H9 (cell line): Measurements from ENCODE around the gene EFNA5. TPM values are rescaled to one million over a fixed set of nuclear protein-coding genes. Genes with fewer than 3 reads are reported as not detected.

ENCODE experiments used
- DNase-seq: peaks from one replicate; pipeline ENCODE4 v3.0.0-alpha.2; 2017
- H2AFZ ChIP-seq: one replicate; pipeline ENCODE4 v1.6.1; 2013; ENCODE audit warnings: mild to moderate bottlenecking, low read length, control low read depth, moderate library complexity
- H2AK5ac ChIP-seq: 2 replicates; pipeline ENCODE4 v1.6.1; 2013; ENCODE audit warnings: low read length, control low read depth, mixed read lengths; ENCODE audit not compliant: insufficient read length
- H2BK120ac ChIP-seq: one replicate; pipeline ENCODE4 v1.6.1; 2013; ENCODE audit warnings: low read depth, mild to moderate bottlenecking, low read length, control low read depth, inconsistent platforms; ENCODE audit not compliant: poor library complexity, severe bottlenecking
- H2BK12ac ChIP-seq: 2 replicates; pipeline ENCODE4 v1.6.1; 2013; ENCODE audit warnings: low read length, control low read depth, mixed read lengths, low read depth; ENCODE audit not compliant: insufficient read length
- H2BK15ac ChIP-seq: 2 replicates; pipeline ENCODE4 v1.6.1; 2013; ENCODE audit warnings: low read depth, low read length, control low read depth
- H2BK20ac ChIP-seq: one replicate; pipeline ENCODE4 v1.6.1; 2013; ENCODE audit warnings: low read depth, mild to moderate bottlenecking, low read length, control low read depth, inconsistent platforms; ENCODE audit not compliant: poor library complexity, severe bottlenecking
- H2BK5ac ChIP-seq: 2 replicates; pipeline ENCODE4 v1.6.1; 2013; ENCODE audit warnings: low read length, control low read depth, mixed read lengths; ENCODE audit not compliant: insufficient read length
- H3K14ac ChIP-seq: 2 replicates; pipeline ENCODE4 v1.6.1; 2013; ENCODE audit warnings: low read length, control low read depth; ENCODE audit not compliant: insufficient read depth
- H3K18ac ChIP-seq: 2 replicates; pipeline ENCODE4 v1.6.1; 2013; ENCODE audit warnings: low read depth, mild to moderate bottlenecking, mixed read lengths, low read length, control low read depth; ENCODE audit not compliant: insufficient read length
- H3K23ac ChIP-seq: 2 replicates; pipeline ENCODE4 v1.6.1; 2013; ENCODE audit warnings: low read length, control low read depth, mixed read lengths, low read depth; ENCODE audit not compliant: insufficient read length
- H3K23me2 ChIP-seq: 2 replicates; pipeline ENCODE4 v1.6.1; 2013; ENCODE audit warnings: low read depth, mild to moderate bottlenecking, mixed read lengths, low read length, control low read depth; ENCODE audit not compliant: insufficient read length, poor library complexity, severe bottlenecking
- H3K27ac ChIP-seq: 2 replicates; pipeline ENCODE4 v1.5.1; 2013; ENCODE audit warnings: low read length, control low read depth, mixed read lengths, low read depth; ENCODE audit not compliant: insufficient read length
- H3K27me3 ChIP-seq: 2 replicates; pipeline ENCODE4 v1.6.1; 2013; ENCODE audit warnings: low read length, control low read depth, inconsistent platforms; ENCODE audit not compliant: insufficient read depth
- H3K4ac ChIP-seq: 2 replicates; pipeline ENCODE4 v1.6.1; 2013; ENCODE audit warnings: low read depth, mild to moderate bottlenecking, control low read depth, inconsistent platforms, low read length, moderate library complexity
- H3K4me1 ChIP-seq: 2 replicates; pipeline ENCODE4 v1.6.1; 2013; ENCODE audit warnings: low read length, control low read depth, inconsistent platforms; ENCODE audit not compliant: insufficient read depth
- H3K4me2 ChIP-seq: 2 replicates; pipeline ENCODE4 v1.6.1; 2013; ENCODE audit warnings: low read length, control low read depth, mixed read lengths; ENCODE audit not compliant: insufficient read length, insufficient read depth
- H3K56ac ChIP-seq: 2 replicates; pipeline ENCODE4 v1.6.1; 2013; ENCODE audit warnings: low read depth, mild to moderate bottlenecking, mixed read lengths, low read length, control low read depth; ENCODE audit not compliant: insufficient read length
- H3K79me1 ChIP-seq: 2 replicates; pipeline ENCODE4 v1.6.1; 2013; ENCODE audit warnings: low read depth, mild to moderate bottlenecking, moderate library complexity, low read length, control low read depth, inconsistent platforms; ENCODE audit not compliant: insufficient read depth, poor library complexity, severe bottlenecking
- H3K79me2 ChIP-seq: 2 replicates; pipeline ENCODE4 v1.6.1; 2013; ENCODE audit warnings: low read length, control low read depth, inconsistent platforms; ENCODE audit not compliant: insufficient read depth
- H3K9ac ChIP-seq: 2 replicates; pipeline ENCODE4 v1.6.1; 2013; ENCODE audit warnings: low read length, control low read depth, mixed read lengths; ENCODE audit not compliant: insufficient read length; ENCODE audit errors: extremely low read depth
- H3K9me3 ChIP-seq: one replicate; pipeline ENCODE4 v1.6.1; 2013; ENCODE audit warnings: low read depth, low read length, inconsistent platforms; ENCODE audit not compliant: control insufficient read depth
- H3T11ph ChIP-seq: one replicate; pipeline ENCODE4 v1.6.1; 2013; ENCODE audit warnings: mild to moderate bottlenecking, low read length, control low read depth, inconsistent platforms
- H4K20me1 ChIP-seq: one replicate; pipeline ENCODE4 v1.6.1; 2013; ENCODE audit not compliant: control insufficient read depth, insufficient read length, insufficient read depth
- H4K5ac ChIP-seq: 2 replicates; pipeline ENCODE4 v1.6.1; 2013; ENCODE audit warnings: low read depth, mild to moderate bottlenecking, mixed read lengths, low read length, control low read depth; ENCODE audit not compliant: insufficient read length
- H4K8ac ChIP-seq: replicated peaks from 2 replicates; pipeline ENCODE4 v1.6.1; 2013; ENCODE audit warnings: low read length, control low read depth, mixed read lengths, low read depth; ENCODE audit not compliant: insufficient read length
- H4K91ac ChIP-seq: 2 replicates; pipeline ENCODE4 v1.6.1; 2013; ENCODE audit warnings: low read depth, mild to moderate bottlenecking, moderate library complexity, mixed read lengths, low read length, control low read depth; ENCODE audit not compliant: insufficient read length
- H3K27ac Mint-ChIP-seq, 3 experiments: 2 replicates in 2 of 3; 3 replicates in 1 of 3; pipeline ENCODE4 v1.8.0; 2020 to 2021; ENCODE audit warnings: mixed read lengths in 3 of 3, mild to moderate bottlenecking in 1 of 3, moderate library complexity in 1 of 3
- H3K27me3 Mint-ChIP-seq: 2 replicates; pipeline ENCODE4 v1.8.0; 2021; ENCODE audit warnings: low read depth, mild to moderate bottlenecking, moderate library complexity, mixed read lengths
- H3K36me3 Mint-ChIP-seq, 3 experiments: 2 replicates in 2 of 3; 3 replicates in 1 of 3; pipeline ENCODE4 v1.8.0; 2020 to 2021; ENCODE audit warnings: low read depth in 3 of 3, mixed read lengths in 3 of 3; ENCODE audit not compliant: insufficient read depth in 1 of 3
- H3K4me1 Mint-ChIP-seq, 2 experiments: 2 replicates each; pipeline ENCODE4 v1.8.0; 2020; ENCODE audit warnings: mixed read lengths in 2 of 2
- H3K4me3 Mint-ChIP-seq, 2 experiments: 2 replicates in 1 of 2; 3 replicates in 1 of 2; pipeline ENCODE4 v1.8.0; 2020 to 2021; ENCODE audit warnings: mild to moderate bottlenecking in 2 of 2, mixed read lengths in 2 of 2, moderate library complexity in 1 of 2
- H3K9me3 Mint-ChIP-seq, 2 experiments: 2 replicates in 1 of 2; 3 replicates in 1 of 2; pipeline ENCODE4 v1.8.0; 2020; ENCODE audit warnings: mild to moderate bottlenecking in 2 of 2, mixed read lengths in 2 of 2, moderate library complexity in 1 of 2
- WGBS: extraction: QIAGEN DNeasy Blood & Tissue Kit; methylation state at CpG from one replicate; pipeline ENCODE4 v1.1.7; 2013; ENCODE audit warnings: missing lambda C conversion rate, low lambda C conversion rate, mixed read lengths; ENCODE audit not compliant: insufficient read length; ENCODE audit errors: extremely low coverage; 5-methylcytosine and 5-hydroxymethylcytosine counted together
- total RNA-seq: library from RNA; stranded (reverse); gene quantifications from 2 replicates; pipeline ENCODE4 v1.2.1, GENCODE V29; 2021
- TF ChIP-seq, protein P1 (sequence below): fragments of 200-600 bp; sonication (generic); conservative IDR thresholded peaks from 3 replicates; pipeline ENCODE4 v1.8.0; 2021; ENCODE audit warnings: antibody characterized with exemption, mild to moderate bottlenecking

The EFNA5 gene
- total RNA-seq, 1 experiment from 2014 or later: 20.4 TPM

DNA sequence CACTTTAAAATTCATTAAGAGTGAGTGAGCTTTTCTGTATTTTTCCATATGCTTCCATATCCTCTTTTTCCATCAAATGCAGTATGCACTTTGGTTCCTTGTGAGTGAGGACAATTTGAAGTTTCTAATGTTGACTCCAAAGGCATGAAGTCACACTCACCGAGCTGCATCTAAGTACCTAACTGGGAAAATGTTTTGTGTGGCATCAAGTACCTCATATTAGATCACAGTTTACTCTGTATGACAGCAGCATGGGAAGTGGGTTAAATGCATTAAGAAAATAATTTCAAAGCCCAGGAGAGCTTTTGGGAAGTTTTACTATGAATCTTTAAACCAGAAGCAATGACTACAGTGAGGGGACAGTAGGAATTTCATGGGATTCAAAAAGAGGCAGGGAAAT, 207.0 kb downstream of the EFNA5 start:
- no peak overlapping the region for H3K4me2 ChIP-seq
- H3K4me3 Mint-ChIP-seq: no peak overlapping the region
- H2BK120ac ChIP-seq: no peak overlapping the region
- no peak overlapping the region for H2BK5ac ChIP-seq
- peaks cover 2% of the 10 kb centered on the region for H4K20me1 ChIP-seq
- H3K18ac ChIP-seq: no peak overlapping the region
- H2AFZ ChIP-seq: no peak overlapping the region
- H3K36me3 Mint-ChIP-seq: peaks cover 0 to 4% (median 0%) of the 10 kb centered on the region in 3 experiments; a peak in 1 of 7 replicates
- H3K23ac ChIP-seq: no peak overlapping the region
- TF ChIP-seq, protein P1, sequence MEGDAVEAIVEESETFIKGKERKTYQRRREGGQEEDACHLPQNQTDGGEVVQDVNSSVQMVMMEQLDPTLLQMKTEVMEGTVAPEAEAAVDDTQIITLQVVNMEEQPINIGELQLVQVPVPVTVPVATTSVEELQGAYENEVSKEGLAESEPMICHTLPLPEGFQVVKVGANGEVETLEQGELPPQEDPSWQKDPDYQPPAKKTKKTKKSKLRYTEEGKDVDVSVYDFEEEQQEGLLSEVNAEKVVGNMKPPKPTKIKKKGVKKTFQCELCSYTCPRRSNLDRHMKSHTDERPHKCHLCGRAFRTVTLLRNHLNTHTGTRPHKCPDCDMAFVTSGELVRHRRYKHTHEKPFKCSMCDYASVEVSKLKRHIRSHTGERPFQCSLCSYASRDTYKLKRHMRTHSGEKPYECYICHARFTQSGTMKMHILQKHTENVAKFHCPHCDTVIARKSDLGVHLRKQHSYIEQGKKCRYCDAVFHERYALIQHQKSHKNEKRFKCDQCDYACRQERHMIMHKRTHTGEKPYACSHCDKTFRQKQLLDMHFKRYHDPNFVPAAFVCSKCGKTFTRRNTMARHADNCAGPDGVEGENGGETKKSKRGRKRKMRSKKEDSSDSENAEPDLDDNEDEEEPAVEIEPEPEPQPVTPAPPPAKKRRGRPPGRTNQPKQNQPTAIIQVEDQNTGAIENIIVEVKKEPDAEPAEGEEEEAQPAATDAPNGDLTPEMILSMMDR: no peak
- no peak overlapping the region for H3K9ac ChIP-seq
- no peaks in the 10 kb centered on the region for H3K27me3 ChIP-seq
- no peak overlapping the region for H4K91ac ChIP-seq
- H3K4me1 ChIP-seq: peaks cover 24% of the 10 kb centered on the region
- no peak overlapping the region for H3K27ac Mint-ChIP-seq
- no peak overlapping the region for H2BK20ac ChIP-seq
- no peak for DNase-seq
- H3K27me3 Mint-ChIP-seq: no peaks in the 10 kb centered on the region
- no peak overlapping the region for H2BK15ac ChIP-seq
- no peaks in the 10 kb centered on the region for H3K79me1 ChIP-seq
- no peaks in the 10 kb centered on the region for H3K79me2 ChIP-seq
- no peaks in the 10 kb centered on the region for H3K23me2 ChIP-seq
- H3K9me3 Mint-ChIP-seq: no peaks in the 10 kb centered on the region
- H4K5ac ChIP-seq: no peak overlapping the region
- no peak overlapping the region for H3K56ac ChIP-seq
- no peak overlapping the region for H4K8ac ChIP-seq
- WGBS: no CpG with 5 or more reads among the region's 1 CpG
- no peak overlapping the region for H3T11ph ChIP-seq
- no peak overlapping the region for H3K4ac ChIP-seq
- H2AK5ac ChIP-seq: no peak overlapping the region
- peaks cover 81 to 84% of the 10 kb centered on the region in 2 experiments for H3K4me1 Mint-ChIP-seq
- H3K14ac ChIP-seq: no peak overlapping the region
- no peak overlapping the region for H2BK12ac ChIP-seq
- H3K9me3 ChIP-seq: no peaks in the 10 kb centered on the region
- no peak overlapping the region for H3K27ac ChIP-seq
